AG08395 (cell line): ENCODE data around the gene SDCCAG8.

ENCODE experiments used
- DNase-seq: peaks from one replicate; pipeline ENCODE4 v3.0.0; 2012; ENCODE audit warnings: mixed read lengths, low spot score

Gene SDCCAG8

GRCh38 chr1:243455760-243456651 is 200.2 kb downstream of the SDCCAG8 start:
- DNase-seq: no peak

GRCh38 chr1:243457363-243457982 is 201.6 kb downstream of the SDCCAG8 start:
- DNase-seq: no peak

- no peak for DNase-seq
These were observed 203.2 kb downstream of the SDCCAG8 start for GRCh38 chr1:243459059-243459458.

- no peak for DNase-seq
These were observed 205.9 kb downstream of the SDCCAG8 start for GRCh38 chr1:243461700-243462099.

- DNase-seq: no peak
These were observed 207.3 kb downstream of the SDCCAG8 start for GRCh38 chr1:243462929-243463697.

- DNase-seq: no peak
These were observed 209.2 kb downstream of the SDCCAG8 start for GRCh38 chr1:243465081-243465480.

GRCh38 chr1:243465738-243466137 is 209.9 kb downstream of the SDCCAG8 start:
- DNase-seq: no peak

- DNase-seq: no peak
These were observed 213.7 kb downstream of the SDCCAG8 start for GRCh38 chr1:243469497-243469896.

GRCh38 chr1:243470502-243470901 is 214.7 kb downstream of the SDCCAG8 start:
- peak; percentile 35 for DNase-seq

GRCh38 chr1:243471026-243471685 is 215.3 kb downstream of the SDCCAG8 start:
- no peak for DNase-seq

GRCh38 chr1:243471754-243472745 is 216.2 kb downstream of the SDCCAG8 start:
- DNase-seq: peak; percentile 21

- DNase-seq: peak; percentile 38
These were observed 217.6 kb downstream of the SDCCAG8 start for GRCh38 chr1:243473227-243474135.

GRCh38 chr1:243474136-243474881 is 218.5 kb downstream of the SDCCAG8 start:
- no peak for DNase-seq

- no peak for DNase-seq
These were observed 219.1 kb downstream of the SDCCAG8 start for GRCh38 chr1:243474906-243475305.

GRCh38 chr1:243475966-243476365 is 220.1 kb downstream of the SDCCAG8 start:
- peak; percentile 18 for DNase-seq

GRCh38 chr1:243477731-243478290 is 222.0 kb downstream of the SDCCAG8 start:
- peak; percentile 24 for DNase-seq

- DNase-seq: no peak
These were observed 225.3 kb downstream of the SDCCAG8 start for GRCh38 chr1:243481101-243481500.

- peak; percentile 87 for DNase-seq
These were observed 226.5 kb downstream of the SDCCAG8 start for GRCh38 chr1:243482141-243483022.
